HG02840 (cell line): Measurements from ENCODE around the gene HOMEZ.
"Not testable (repeated sequence)": the region's sequence is repeated elsewhere in the genome, so short reads cannot be mapped to it uniquely, and the experiment has no call there.

Experiments
- ATAC-seq: cut with Tn5 transposase; IDR thresholded peaks from one replicate; pipeline ENCODE4 v1.9.1; 2021; ENCODE audit warnings: mild to moderate bottlenecking, moderate library complexity, moderate number of reproducible peaks; ENCODE audit not compliant: unreplicated experiment, low FRiP score

HOMEZ gene

DNA sequence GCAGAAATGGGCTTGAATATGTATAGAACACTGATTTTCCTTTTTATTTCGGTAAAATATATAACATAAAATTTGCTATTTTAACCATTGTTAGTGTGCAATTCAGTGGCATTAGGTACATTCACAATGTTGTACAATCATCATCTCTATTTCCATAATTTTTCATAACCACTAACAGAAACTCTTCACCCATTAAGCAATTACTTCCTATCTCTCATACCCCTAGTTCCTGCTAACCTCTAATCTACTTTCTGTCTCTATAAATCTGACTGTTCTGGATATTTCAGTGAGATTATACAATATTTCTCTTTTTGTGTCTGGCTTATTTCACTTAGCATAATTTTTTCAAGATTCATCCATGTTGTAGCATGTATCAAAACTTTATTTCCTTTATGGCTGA, 57.1 kb downstream of the HOMEZ start:
- ATAC-seq = no peak

DNA sequence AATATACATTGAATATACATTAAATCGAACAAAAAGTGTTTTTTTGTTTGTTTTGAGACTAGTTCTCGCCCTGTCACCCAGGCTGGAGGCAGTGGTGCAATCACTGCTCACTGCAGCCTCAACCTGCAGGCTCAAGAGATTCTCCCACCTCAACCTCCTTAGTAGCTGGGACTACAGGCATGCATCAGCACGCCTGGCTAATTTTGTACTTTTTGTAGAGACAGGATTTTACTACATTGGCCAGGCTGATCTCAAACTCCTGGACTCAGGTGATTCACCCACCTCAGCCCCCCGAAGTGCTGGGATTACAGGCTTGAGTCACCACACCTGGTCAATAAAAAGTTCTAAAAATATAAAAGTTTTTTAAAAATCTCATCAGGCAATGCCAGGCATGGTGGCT, 58.4 kb downstream of the HOMEZ start:
- ATAC-seq = no peak

DNA sequence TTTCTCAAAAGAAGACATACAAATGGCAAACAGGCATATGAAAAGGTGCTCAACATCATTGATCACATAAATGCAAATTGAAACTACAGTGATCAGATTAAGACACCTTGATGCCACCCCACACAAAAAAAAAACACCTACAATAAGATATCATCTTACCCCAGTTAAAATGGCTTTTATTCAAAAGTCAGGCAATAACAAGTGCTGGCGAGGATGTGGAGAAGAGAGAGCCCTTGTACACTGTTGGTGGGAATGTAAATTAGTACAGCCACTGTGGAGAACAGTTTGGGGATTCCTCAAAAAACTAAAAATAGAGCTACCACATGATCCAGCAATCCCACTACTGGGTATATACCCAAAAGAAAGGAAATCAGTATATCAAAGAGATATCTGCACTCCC, 61.0 kb downstream of the HOMEZ start:
- ATAC-seq = not testable (repeated sequence)
